HG02623 (cell line): ENCODE results near the gene FGD5.
A peak's percentile ranks its signal among the peaks of the same experiment; 100 is the strongest.

Experiments used
- ATAC-seq: cut with Tn5 transposase; IDR thresholded peaks from one replicate; pipeline ENCODE4 v1.9.1; 2021; ENCODE audit warnings: moderate library complexity; ENCODE audit not compliant: unreplicated experiment

Gene FGD5

GRCh38 chr3:14922863-14923262, 104.1 kb downstream of the FGD5 start:
- no peak for ATAC-seq

- ATAC-seq: no peak
Observed at GRCh38 chr3:14923476-14923875, 104.7 kb downstream of the FGD5 start.

- ATAC-seq: no peak
Observed at GRCh38 chr3:14925729-14926591, 107.2 kb downstream of the FGD5 start.

- no peak for ATAC-seq
Observed at GRCh38 chr3:14926592-14926991, 107.8 kb downstream of the FGD5 start.

GRCh38 chr3:14927308-14927707, 108.5 kb downstream of the FGD5 start:
- ATAC-seq: no peak

- no peak for ATAC-seq
Observed at GRCh38 chr3:14929310-14930074, 110.7 kb downstream of the FGD5 start.

GRCh38 chr3:14933820-14934425, 115.2 kb downstream of the FGD5 start:
- no peak for ATAC-seq

- ATAC-seq: no peak
Observed at GRCh38 chr3:14935592-14936345, 117.0 kb downstream of the FGD5 start.

GRCh38 chr3:14938954-14939353, 120.2 kb downstream of the FGD5 start:
- no peak for ATAC-seq

- no peak for ATAC-seq
Observed at GRCh38 chr3:14941871-14942270, 123.1 kb downstream of the FGD5 start.

- ATAC-seq: no peak
Observed at GRCh38 chr3:14943042-14943441, 124.3 kb downstream of the FGD5 start.

- no peak for ATAC-seq
Observed at GRCh38 chr3:14946236-14946635, 127.5 kb downstream of the FGD5 start.

- no peak for ATAC-seq
Observed at GRCh38 chr3:14946739-14947099, 128.0 kb downstream of the FGD5 start.

- ATAC-seq: peak; percentile 51
Observed at GRCh38 chr3:14947100-14947885, 128.5 kb downstream of the FGD5 start, which contains the start of gene NR2C2. NR2C2 (plus strand) TSS chr3:14947583; CDS start chr3:15003915, 56,332 bp downstream.

- ATAC-seq: peak; percentile 83
Observed at GRCh38 chr3:14947886-14948608, 129.3 kb downstream of the FGD5 start.

GRCh38 chr3:14948609-14949038, 129.9 kb downstream of the FGD5 start:
- no peak for ATAC-seq

GRCh38 chr3:14949126-14949525, 130.4 kb downstream of the FGD5 start:
- no peak for ATAC-seq

GRCh38 chr3:14950274-14950673, 131.5 kb downstream of the FGD5 start:
- no peak for ATAC-seq

GRCh38 chr3:14957153-14957552, 138.4 kb downstream of the FGD5 start:
- no peak for ATAC-seq
